ENCODE results near the gene ABCA2. TPM values are rescaled to one million over a fixed set of nuclear protein-coding genes. Genes with fewer than 3 reads are reported as not detected.
A peak's percentile ranks its signal among the peaks of the same experiment; 100 is the strongest.

The ABCA2 gene
- total RNA-seq, 1 experiment from 2014 or later: 33.5 TPM

DNA sequence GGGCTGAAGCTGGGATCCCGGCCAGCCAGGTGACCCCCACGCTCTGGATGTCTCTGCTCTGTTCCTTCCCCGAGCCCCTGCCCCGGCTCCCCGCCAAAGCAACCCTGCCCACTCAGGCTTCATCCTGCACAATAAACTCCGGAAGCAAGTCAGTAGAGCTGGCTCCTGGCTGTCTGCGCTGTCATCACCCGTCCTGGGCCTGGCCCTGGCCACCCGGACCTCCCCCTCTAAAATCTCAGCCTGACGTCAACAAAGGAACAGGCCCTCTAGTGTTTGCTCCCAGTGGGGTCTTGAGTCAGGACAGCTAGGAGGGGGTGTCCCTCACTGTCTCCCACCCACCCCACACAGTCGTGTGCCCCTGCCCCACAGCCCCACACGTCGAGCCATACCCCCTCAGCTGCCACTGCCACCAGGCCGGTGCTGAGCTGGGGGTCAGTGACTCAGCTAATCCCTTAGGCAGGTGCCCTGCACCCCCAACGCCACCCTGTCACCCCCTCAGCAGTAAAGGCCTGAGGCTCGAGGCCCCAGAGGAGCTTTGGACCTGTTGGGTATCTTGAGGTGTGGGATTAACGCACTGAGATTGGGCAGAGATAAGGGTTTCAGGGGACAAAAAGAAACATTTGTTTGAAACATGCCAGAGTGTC is 46.3 kb downstream of the ABCA2 start:
- peak; percentile 70 for DNase-seq (ENCODE audit: low spot score)

GRCh38 chr9:136980669-136981478 is 47.2 kb downstream of the ABCA2 start:
- no peak for DNase-seq (ENCODE audit: low spot score)

DNA sequence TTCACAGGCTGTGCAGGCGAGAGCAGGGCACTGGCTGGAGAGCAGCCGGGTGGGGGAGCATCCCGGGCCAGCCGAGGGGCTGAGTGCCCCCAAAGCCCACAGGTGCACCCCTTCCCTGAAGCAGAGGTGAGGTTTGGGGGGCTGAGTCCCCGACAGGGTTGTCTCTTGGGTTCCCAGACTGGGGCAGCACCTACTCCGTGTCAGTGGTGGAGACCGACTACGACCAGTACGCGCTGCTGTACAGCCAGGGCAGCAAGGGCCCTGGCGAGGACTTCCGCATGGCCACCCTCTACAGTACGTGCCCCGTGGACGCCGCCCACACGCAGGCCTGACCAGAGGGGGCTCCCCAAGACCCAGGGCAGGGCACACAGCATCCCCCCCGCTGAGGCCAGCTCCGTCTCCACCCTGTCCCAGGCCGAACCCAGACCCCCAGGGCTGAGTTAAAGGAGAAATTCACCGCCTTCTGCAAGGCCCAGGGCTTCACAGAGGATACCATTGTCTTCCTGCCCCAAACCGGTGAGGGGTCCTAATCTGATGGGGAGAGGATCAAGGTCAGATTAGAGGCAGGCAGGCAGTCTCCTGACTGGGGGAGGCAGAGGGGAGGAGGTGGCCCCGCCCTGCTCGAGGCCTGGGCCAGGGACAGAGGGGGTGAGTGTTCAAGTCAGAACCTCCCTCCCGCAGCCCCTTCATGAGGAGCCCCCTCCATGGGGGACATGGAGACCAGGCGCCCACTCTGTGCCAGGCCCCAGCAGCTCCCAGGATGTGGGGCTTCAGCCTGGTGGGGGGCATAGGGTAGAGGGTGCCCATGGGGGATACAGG is 48.1 kb downstream of the ABCA2 start:
- DNase-seq (ENCODE audit: low spot score): no peak

- no peak for DNase-seq (ENCODE audit: low spot score)
Observed at GRCh38 chr9:136978865-136979544, 49.0 kb downstream of the ABCA2 start.

- DNase-seq (ENCODE audit: low spot score): no peak
Observed at GRCh38 chr9:136978073-136978864, 49.8 kb downstream of the ABCA2 start.

GRCh38 chr9:136977649-136978072 is 50.4 kb downstream of the ABCA2 start:
- no peak for DNase-seq (ENCODE audit: low spot score)

GRCh38 chr9:136977223-136977622 is 50.8 kb downstream of the ABCA2 start, which contains the start of gene PTGDS:
PTGDS (plus strand) TSS chr9:136977504; CDS start chr9:136977579, 75 bp downstream.
- no peak for DNase-seq (ENCODE audit: low spot score)

GRCh38 chr9:136975644-136976043 is 52.4 kb downstream of the ABCA2 start:
- DNase-seq (ENCODE audit: low spot score): peak; percentile 91

- DNase-seq (ENCODE audit: low spot score): peak; percentile 79
Observed at GRCh38 chr9:136974817-136975535, 53.1 kb downstream of the ABCA2 start.

DNA sequence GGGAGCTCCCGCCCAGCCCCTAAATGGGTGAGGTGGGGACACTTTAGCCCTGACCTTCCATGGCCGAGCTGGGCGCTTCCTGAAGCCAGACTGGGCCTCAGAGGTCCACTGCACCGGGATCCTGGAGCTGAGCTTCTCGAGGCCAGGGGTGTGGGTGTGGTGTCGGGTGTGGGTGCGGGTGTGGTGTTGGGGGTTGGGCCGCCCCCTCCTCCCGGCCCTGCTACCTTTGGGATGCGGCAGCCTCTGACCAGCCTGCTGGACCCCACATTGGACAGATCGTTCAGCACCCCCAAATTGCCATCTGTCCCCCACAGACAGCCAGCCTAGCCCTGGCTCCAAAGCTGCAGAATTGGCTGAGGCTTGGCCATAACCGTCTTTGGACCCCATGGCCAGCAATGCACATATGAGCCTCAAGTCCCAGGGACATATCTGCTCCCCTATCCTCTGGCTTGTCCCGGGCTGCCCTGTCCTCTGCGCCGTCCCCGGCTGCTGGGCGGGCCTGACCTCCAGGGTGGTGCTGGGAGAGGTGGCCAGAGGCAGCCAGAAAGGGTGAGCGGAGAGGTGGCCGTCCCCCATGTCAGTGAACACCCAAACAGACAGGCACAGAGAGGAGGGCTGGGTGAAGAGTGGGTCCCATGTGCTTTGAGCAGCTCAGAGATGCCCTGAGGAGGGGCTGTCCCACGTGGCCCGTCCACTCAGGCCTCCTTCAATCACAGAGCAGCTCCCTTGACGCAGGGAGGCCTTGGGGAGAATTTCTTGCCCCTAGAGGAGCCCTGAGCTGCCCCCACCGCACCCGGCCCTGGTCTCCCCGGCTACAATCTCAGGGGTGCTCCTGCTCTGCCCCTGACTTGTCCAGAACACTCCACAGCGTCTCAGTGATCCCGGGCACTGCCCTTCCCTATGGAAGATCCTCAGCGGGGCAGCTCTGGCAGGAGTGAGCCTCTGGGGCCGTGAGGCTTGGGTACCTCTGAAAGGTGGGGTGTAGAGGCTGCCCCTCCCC is 54.1 kb downstream of the ABCA2 start:
- DNase-seq (ENCODE audit: low spot score): no peak

DNA sequence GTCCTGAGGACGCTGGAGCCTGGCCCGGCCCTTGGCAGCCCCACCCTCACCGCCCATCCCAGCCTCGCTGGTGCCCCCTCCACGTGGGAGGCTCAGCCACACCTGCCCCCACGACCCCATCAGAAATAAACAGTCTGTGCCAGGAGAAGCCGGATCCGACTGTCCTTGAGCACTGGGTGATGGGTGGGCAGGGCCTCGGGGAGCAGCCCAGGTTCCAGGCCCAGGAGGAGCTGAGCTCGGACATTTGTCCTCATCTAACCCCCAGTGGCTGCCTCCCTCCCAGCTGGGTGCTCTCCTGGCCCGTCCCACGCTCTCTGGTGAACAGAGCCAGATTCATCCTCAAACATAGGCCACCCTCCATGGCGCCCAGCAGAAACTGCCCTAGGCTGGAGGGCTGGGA is 55.3 kb downstream of the ABCA2 start:
- no peak for DNase-seq (ENCODE audit: low spot score)

DNA sequence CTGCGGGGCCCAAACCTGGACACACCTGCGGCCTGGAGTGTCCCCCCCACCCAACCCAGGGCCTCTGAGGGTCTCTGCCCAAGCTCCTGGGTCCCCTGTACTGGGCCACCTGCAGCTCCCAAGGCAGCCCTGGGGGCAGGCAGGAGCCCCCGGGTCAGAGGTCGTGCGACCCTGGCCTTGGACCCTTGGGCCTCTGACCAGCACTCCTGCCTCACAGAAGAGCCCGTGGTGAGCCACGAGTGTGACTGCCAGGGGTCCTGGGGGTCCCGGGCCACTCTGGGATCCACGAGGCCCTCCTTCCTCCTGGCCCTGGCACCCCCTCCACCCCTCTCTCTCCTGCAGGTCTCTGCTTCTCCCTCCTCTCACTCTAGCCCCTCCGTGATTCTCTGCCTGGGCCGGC is 55.7 kb downstream of the ABCA2 start:
- no peak for DNase-seq (ENCODE audit: low spot score)

DNA sequence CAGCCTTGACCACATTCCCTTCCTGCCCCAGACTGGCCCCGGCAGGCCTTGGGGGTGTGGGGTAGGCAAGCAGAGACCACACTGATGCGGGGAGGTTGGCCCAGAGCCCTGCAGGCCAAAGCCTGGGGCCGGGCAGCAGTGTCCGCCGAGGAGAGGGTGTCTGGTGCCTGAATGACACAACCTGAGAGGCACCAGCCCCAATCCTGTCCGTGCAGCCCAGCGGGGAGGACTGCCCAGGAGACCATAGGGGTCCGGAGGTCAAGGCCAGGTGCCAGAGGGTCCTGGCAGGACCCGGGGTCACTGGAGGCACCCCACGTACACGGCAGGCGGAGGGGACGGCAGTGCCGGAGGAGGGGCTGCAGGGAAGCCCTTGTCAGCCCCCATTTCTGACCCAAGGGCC is 56.3 kb downstream of the ABCA2 start:
- DNase-seq (ENCODE audit: low spot score): no peak

GRCh38 chr9:136970361-136970760 is 57.7 kb downstream of the ABCA2 start:
- no peak for DNase-seq (ENCODE audit: low spot score)

- no peak for DNase-seq (ENCODE audit: low spot score)
Observed at GRCh38 chr9:136969774-136970173, 58.3 kb downstream of the ABCA2 start.

- no peak for DNase-seq (ENCODE audit: low spot score)
Observed at GRCh38 chr9:136969150-136969549, 58.9 kb downstream of the ABCA2 start.

DNA sequence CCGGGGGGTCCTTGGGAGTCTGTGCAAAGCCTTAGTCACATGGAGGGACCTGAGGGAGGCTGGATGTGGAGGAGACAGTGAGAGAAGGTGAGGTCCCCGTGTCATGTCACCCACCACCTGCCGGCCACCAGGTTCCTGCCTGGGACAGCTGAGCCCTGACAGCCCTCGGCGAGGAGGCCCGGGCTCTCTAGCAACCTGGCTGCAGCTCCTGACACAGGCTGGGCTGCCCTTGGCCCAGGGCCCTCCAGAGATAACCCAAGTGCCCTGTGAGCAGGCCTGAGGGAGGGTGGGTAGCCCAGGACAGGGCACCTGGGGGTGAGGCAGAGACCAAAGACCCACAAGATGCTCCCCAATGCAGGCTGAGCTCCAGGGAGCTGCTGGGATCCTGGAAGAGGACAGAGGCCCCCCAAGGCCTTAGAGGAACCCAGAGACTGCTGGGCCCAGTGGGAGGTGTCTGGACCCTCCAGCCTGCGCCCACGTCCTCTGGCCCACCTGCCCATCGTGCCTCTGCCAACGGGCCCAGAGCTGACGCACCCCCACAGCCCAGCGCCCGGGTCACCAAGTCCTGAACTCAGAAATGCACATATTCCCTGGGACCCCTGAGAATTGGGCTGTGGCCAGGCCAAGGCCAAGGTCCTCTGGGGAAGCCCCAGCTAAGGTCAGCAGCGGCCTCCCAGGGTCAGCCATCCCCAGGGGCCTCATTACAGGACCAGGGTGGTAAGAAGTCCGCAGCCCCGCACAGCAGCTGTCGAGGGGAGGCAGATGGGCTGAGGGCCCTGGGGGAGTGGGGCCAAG is 59.5 kb downstream of the ABCA2 start:
- DNase-seq (ENCODE audit: low spot score): no peak

All from A172 (cell line).